ENCODE results near the gene LHFPL6. TPM values are rescaled to one million over a fixed set of nuclear protein-coding genes. Genes with fewer than 3 reads are reported as not detected.

LHFPL6 gene
- polyA plus RNA-seq, 3 donors = 34.0 to 40.1 (median 37.1) TPM

- DNase-seq (ENCODE audit: extremely low read depth in 1 of 11, low read depth in 9 of 11, low spot score in 4 of 11) = no peak
Measured at GRCh38 chr13:39407138-39407537, 195.9 kb downstream of the LHFPL6 start.

GRCh38 chr13:39406688-39407087 lies 196.3 kb downstream of the LHFPL6 start:
- no peak for DNase-seq (ENCODE audit: extremely low read depth in 1 of 11, low read depth in 9 of 11, low spot score in 4 of 11)

GRCh38 chr13:39405596-39406205 lies 197.3 kb downstream of the LHFPL6 start:
- DNase-seq (ENCODE audit: extremely low read depth in 1 of 11, low read depth in 9 of 11, low spot score in 4 of 11) = no peak

- no peak for DNase-seq (ENCODE audit: extremely low read depth in 1 of 11, low read depth in 9 of 11, low spot score in 4 of 11)
Measured at GRCh38 chr13:39405107-39405506, 197.9 kb downstream of the LHFPL6 start.

GRCh38 chr13:39403106-39403505 lies 199.9 kb downstream of the LHFPL6 start:
- DNase-seq (ENCODE audit: extremely low read depth in 1 of 11, low read depth in 9 of 11, low spot score in 4 of 11) = no peak

GRCh38 chr13:39402221-39402970 lies 200.6 kb downstream of the LHFPL6 start:
- no peak for DNase-seq (ENCODE audit: extremely low read depth in 1 of 11, low read depth in 9 of 11, low spot score in 4 of 11)

- DNase-seq (ENCODE audit: extremely low read depth in 1 of 11, low read depth in 9 of 11, low spot score in 4 of 11) = no peak
Measured at GRCh38 chr13:39401756-39402155, 201.2 kb downstream of the LHFPL6 start.

- DNase-seq (ENCODE audit: extremely low read depth in 1 of 11, low read depth in 9 of 11, low spot score in 4 of 11) = no peak
Measured at GRCh38 chr13:39401046-39401705, 201.8 kb downstream of the LHFPL6 start.

GRCh38 chr13:39399102-39399501 lies 203.9 kb downstream of the LHFPL6 start:
- DNase-seq (ENCODE audit: extremely low read depth in 1 of 11, low read depth in 9 of 11, low spot score in 4 of 11) = no peak

GRCh38 chr13:39397896-39398265 lies 205.1 kb downstream of the LHFPL6 start:
- DNase-seq (ENCODE audit: extremely low read depth in 1 of 11, low read depth in 9 of 11, low spot score in 4 of 11) = no peak

GRCh38 chr13:39397226-39397895 lies 205.6 kb downstream of the LHFPL6 start:
- peak in 8 of 11 donors; percentile 21 to 75 (median 51) for DNase-seq (ENCODE audit: extremely low read depth in 1 of 11, low read depth in 9 of 11, low spot score in 4 of 11)

GRCh38 chr13:39394796-39395678 lies 208.0 kb downstream of the LHFPL6 start:
- no peak for DNase-seq (ENCODE audit: extremely low read depth in 1 of 11, low read depth in 9 of 11, low spot score in 4 of 11)

GRCh38 chr13:39391761-39392160 lies 211.2 kb downstream of the LHFPL6 start:
- no peak for DNase-seq (ENCODE audit: extremely low read depth in 1 of 11, low read depth in 9 of 11, low spot score in 4 of 11)

GRCh38 chr13:39389013-39389412 lies 214.0 kb downstream of the LHFPL6 start:
- no peak for DNase-seq (ENCODE audit: extremely low read depth in 1 of 11, low read depth in 9 of 11, low spot score in 4 of 11)

- DNase-seq (ENCODE audit: extremely low read depth in 1 of 11, low read depth in 9 of 11, low spot score in 4 of 11) = no peak
Measured at GRCh38 chr13:39385621-39386231, 217.3 kb downstream of the LHFPL6 start.

- DNase-seq (ENCODE audit: extremely low read depth in 1 of 11, low read depth in 9 of 11, low spot score in 4 of 11) = no peak
Measured at GRCh38 chr13:39385154-39385553, 217.8 kb downstream of the LHFPL6 start.

- no peak for DNase-seq (ENCODE audit: extremely low read depth in 1 of 11, low read depth in 9 of 11, low spot score in 4 of 11)
Measured at GRCh38 chr13:39381456-39381855, 221.5 kb downstream of the LHFPL6 start.
